ENCODE measurements around the gene REEP1. TPM values are rescaled to one million over a fixed set of nuclear protein-coding genes. Genes with fewer than 3 reads are reported as not detected.

Gene REEP1
- total RNA-seq, 2 donors from 2014 or later, result 48.4 to 55.2 TPM

GRCh38 chr2:86194751-86195054, 142.7 kb downstream of the REEP1 start:
- intact Hi-C loops (cut with DNase I), result no loop called here
- peak; percentile 99 for DNase-seq (ENCODE audit: low spot score)

GRCh38 chr2:86193901-86194567, 143.4 kb downstream of the REEP1 start:
- intact Hi-C loops (cut with DNase I), result no loop called here
- DNase-seq (ENCODE audit: low spot score), result no peak

- intact Hi-C loops (cut with DNase I), result no loop called here
- no peak for DNase-seq (ENCODE audit: low spot score)
Measured at GRCh38 chr2:86189782-86190416, 147.5 kb downstream of the REEP1 start.

GRCh38 chr2:86186431-86186830, 151.0 kb downstream of the REEP1 start:
- intact Hi-C loops (cut with DNase I), result no loop called here

GRCh38 chr2:86185517-86186212, 151.8 kb downstream of the REEP1 start:
- DNase-seq (ENCODE audit: low spot score), result no peak
- intact Hi-C loops (cut with DNase I), result no loop called here

More at GRCh38 chr2:86186431-86186830, 151.0 kb downstream of the REEP1 start:
- no peak for DNase-seq (ENCODE audit: low spot score)

GRCh38 chr2:86176597-86176996, 160.8 kb downstream of the REEP1 start:
- intact Hi-C loops (cut with DNase I), result no loop called here

GRCh38 chr2:86175828-86176227, 161.6 kb downstream of the REEP1 start:
- DNase-seq (ENCODE audit: low spot score), result no peak
- intact Hi-C loops (cut with DNase I), result no loop called here

More at GRCh38 chr2:86176597-86176996, 160.8 kb downstream of the REEP1 start:
- no peak for DNase-seq (ENCODE audit: low spot score)

- no peak for DNase-seq (ENCODE audit: low spot score)
- intact Hi-C loops (cut with DNase I), result no loop called here
Measured at GRCh38 chr2:86174445-86174844, 163.0 kb downstream of the REEP1 start.

GRCh38 chr2:86172610-86173009, 164.8 kb downstream of the REEP1 start:
- intact Hi-C loops (cut with DNase I), result no loop called here
- no peak for DNase-seq (ENCODE audit: low spot score)

GRCh38 chr2:86171295-86171694, 166.1 kb downstream of the REEP1 start:
- no peak for DNase-seq (ENCODE audit: low spot score)
- intact Hi-C loops (cut with DNase I), result no loop called here

- no peak for DNase-seq (ENCODE audit: low spot score)
- intact Hi-C loops (cut with DNase I), result no loop called here
Measured at GRCh38 chr2:86170449-86170848, 167.0 kb downstream of the REEP1 start.

Small RNA genes within 50 kb of the gene (microRNA-seq; reads per million reads assigned to microRNA genes)
- 0 reads per million in 2 donors for gene MIR4779 (ENCODE audit: borderline microRNAs expressed in 2 of 2)

Other genes starting within 250 kb of the REEP1 start
- 10 to 100 TPM; 29.8 to 32.3 TPM for gene POLR1A, start 231.7 kb downstream of the REEP1 start, total RNA-seq
- gene PTCD3, start 231.4 kb downstream of the REEP1 start, total RNA-seq, result 10 to 100 TPM; 50.7 to 58.5 TPM
- gene IMMT, start 142.2 kb downstream of the REEP1 start, total RNA-seq, result 10 to 100 TPM; 67.6 to 73.7 TPM
- gene MRPL35, start 138.2 kb downstream of the REEP1 start, total RNA-seq, result 10 to 100 TPM; 30.8 to 39.4 TPM
- gene KDM3A, start 103.7 kb upstream of the REEP1 start, total RNA-seq, result 10 to 100 TPM; 41.8 to 46.0 TPM
- gene CHMP3, start 225.8 kb upstream of the REEP1 start, total RNA-seq, result 100 to 1,000 TPM; 166 to 167 TPM